ENCODE data around the gene A3GALT2.

Gene A3GALT2

GRCh38 chr1:33332881-33333280 is 12.0 kb upstream of the A3GALT2 start:
- H3K27ac ChIP-seq (ENCODE audit: low read depth, low read length): no peak overlapping the region
- no peak overlapping the region for H3K4me3 ChIP-seq (ENCODE audit: low read depth in 1 of 2, low read length in 2 of 2)
- no peaks in the 10 kb centered on the region for H3K9me3 ChIP-seq (ENCODE audit: control insufficient read depth in 1 of 2, low read length in 2 of 2)
- H3K4me1 ChIP-seq (ENCODE audit: control insufficient read depth in 1 of 2, insufficient read depth in 2 of 2, low read length in 2 of 2): peaks cover 17 to 34% of the 10 kb centered on the region in 2 donors
- no peaks in the 10 kb centered on the region for H3K27me3 ChIP-seq (ENCODE audit: control insufficient read depth in 1 of 2, insufficient read depth in 2 of 2, low read length in 2 of 2)
- H3K9ac ChIP-seq (ENCODE audit: low read depth in 1 of 2, low read length in 2 of 2): no peak overlapping the region
- H3K36me3 ChIP-seq (ENCODE audit: control insufficient read depth in 1 of 2, insufficient read depth in 2 of 2, low read length in 2 of 2): peaks cover 52 to 72% of the 10 kb centered on the region in 2 donors

DNA sequence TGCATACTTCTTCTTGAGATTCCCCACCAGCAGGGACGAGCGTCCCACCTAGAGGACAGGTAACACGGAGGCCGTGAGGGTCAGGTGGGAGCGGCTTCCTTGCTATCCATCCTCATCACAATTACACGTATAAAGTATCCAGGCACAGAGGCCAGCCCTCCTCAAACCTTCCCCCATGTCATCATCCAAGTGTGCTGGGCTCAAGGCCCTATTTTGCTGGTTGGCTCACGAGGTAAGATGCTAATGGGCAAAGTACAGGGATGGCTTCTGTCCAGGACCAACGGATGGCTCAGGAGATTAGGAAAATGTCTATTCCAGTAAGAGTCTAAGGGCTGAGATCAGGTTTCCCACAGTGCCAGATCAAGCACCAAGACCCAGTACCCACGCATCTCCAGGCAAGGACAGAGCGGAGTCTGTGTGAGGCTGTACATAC is 11.5 kb upstream of the A3GALT2 start:
- no peak overlapping the region for H3K4me3 ChIP-seq (ENCODE audit: low read depth in 1 of 2, low read length in 2 of 2)
- H3K36me3 ChIP-seq (ENCODE audit: control insufficient read depth in 1 of 2, insufficient read depth in 2 of 2, low read length in 2 of 2): peaks cover 55 to 77% of the 10 kb centered on the region in 2 donors
- no peak overlapping the region for H3K9ac ChIP-seq (ENCODE audit: low read depth in 1 of 2, low read length in 2 of 2)
- no peaks in the 10 kb centered on the region for H3K9me3 ChIP-seq (ENCODE audit: control insufficient read depth in 1 of 2, low read length in 2 of 2)
- H3K27me3 ChIP-seq (ENCODE audit: control insufficient read depth in 1 of 2, insufficient read depth in 2 of 2, low read length in 2 of 2): no peaks in the 10 kb centered on the region
- no peak overlapping the region for H3K27ac ChIP-seq (ENCODE audit: low read depth, low read length)
- peaks cover 12 to 31% of the 10 kb centered on the region in 2 donors for H3K4me1 ChIP-seq (ENCODE audit: control insufficient read depth in 1 of 2, insufficient read depth in 2 of 2, low read length in 2 of 2)

GRCh38 chr1:33331444-33332356 is 10.8 kb upstream of the A3GALT2 start:
- Histone ChIP-seq H3K9ac (ENCODE audit: low read depth in 1 of 2, low read length in 2 of 2) (no peak overlapping the region), H3K36me3 (ENCODE audit: control insufficient read depth in 1 of 2, insufficient read depth in 2 of 2, low read length in 2 of 2) (peaks cover 59 to 84% of the 10 kb centered on the region in 2 donors), H3K4me1 (ENCODE audit: control insufficient read depth in 1 of 2, insufficient read depth in 2 of 2, low read length in 2 of 2) (peaks cover 12 to 28% of the 10 kb centered on the region in 2 donors), H3K4me3 (ENCODE audit: low read depth in 1 of 2, low read length in 2 of 2) (no peak overlapping the region), H3K9me3 (ENCODE audit: control insufficient read depth in 1 of 2, low read length in 2 of 2) (no peaks in the 10 kb centered on the region), H3K27ac (ENCODE audit: low read depth, low read length) (no peak overlapping the region), H3K27me3 (ENCODE audit: control insufficient read depth in 1 of 2, insufficient read depth in 2 of 2, low read length in 2 of 2) (no peaks in the 10 kb centered on the region)

DNA sequence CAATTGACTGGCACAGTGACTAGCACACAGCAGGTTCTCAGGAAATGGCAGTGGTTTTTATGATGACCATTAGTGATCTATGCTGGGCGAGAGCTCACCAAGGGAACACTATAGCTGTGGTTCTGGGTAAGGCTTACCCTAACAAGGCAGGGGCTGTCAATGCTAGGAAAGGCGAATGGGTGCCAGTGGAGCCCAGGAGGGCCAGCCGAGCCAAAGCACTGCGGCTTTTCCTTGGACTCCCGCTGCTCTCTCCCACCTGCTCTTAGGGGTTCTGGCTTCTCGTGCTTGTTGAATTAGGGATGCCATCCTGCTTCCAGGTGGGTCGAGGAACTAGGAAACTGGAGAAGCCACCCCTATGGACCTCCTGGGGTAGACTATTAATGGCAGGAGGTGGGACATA is 10.0 kb upstream of the A3GALT2 start:
- no peak overlapping the region for H3K27ac ChIP-seq (ENCODE audit: low read depth, low read length)
- H3K27me3 ChIP-seq (ENCODE audit: control insufficient read depth in 1 of 2, insufficient read depth in 2 of 2, low read length in 2 of 2): no peaks in the 10 kb centered on the region
- H3K4me3 ChIP-seq (ENCODE audit: low read depth in 1 of 2, low read length in 2 of 2): no peak overlapping the region
- peaks cover 12 to 25% of the 10 kb centered on the region in 2 donors for H3K4me1 ChIP-seq (ENCODE audit: control insufficient read depth in 1 of 2, insufficient read depth in 2 of 2, low read length in 2 of 2)
- no peak overlapping the region for H3K9ac ChIP-seq (ENCODE audit: low read depth in 1 of 2, low read length in 2 of 2)
- no peaks in the 10 kb centered on the region for H3K9me3 ChIP-seq (ENCODE audit: control insufficient read depth in 1 of 2, low read length in 2 of 2)
- peaks cover 59 to 92% of the 10 kb centered on the region in 2 donors for H3K36me3 ChIP-seq (ENCODE audit: control insufficient read depth in 1 of 2, insufficient read depth in 2 of 2, low read length in 2 of 2)

DNA sequence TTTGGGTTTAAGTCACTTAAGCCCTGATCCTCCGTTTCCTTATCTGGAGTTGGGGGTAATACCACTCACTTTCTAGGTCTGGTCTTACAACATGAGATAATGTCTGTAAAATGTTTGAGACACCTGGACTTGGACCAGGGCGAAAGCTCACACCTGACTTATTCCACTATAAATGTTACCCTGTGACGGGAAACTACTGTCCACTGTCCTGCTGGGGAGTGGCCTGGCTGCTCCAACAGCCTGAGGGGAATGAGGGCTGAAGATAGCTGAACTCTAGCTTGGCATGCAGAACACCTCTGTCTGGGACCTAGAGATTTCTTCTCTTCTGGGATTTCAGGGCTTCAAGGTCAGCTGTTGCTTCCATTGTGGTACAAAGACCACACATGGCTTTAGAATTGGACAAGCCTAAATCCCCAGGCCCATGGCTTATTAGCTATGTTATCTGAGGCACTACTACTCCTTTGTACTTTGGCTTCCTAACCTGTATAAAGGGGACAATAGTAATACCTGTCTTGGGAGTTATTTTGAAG is 9.5 kb upstream of the A3GALT2 start:
- no peak overlapping the region for H3K27ac ChIP-seq (ENCODE audit: low read depth, low read length)
- no peak overlapping the region for H3K4me3 ChIP-seq (ENCODE audit: low read depth in 1 of 2, low read length in 2 of 2)
- H3K36me3 ChIP-seq (ENCODE audit: control insufficient read depth in 1 of 2, insufficient read depth in 2 of 2, low read length in 2 of 2): peaks cover 64 to 97% of the 10 kb centered on the region in 2 donors
- peaks cover 12 to 25% of the 10 kb centered on the region in 2 donors for H3K4me1 ChIP-seq (ENCODE audit: control insufficient read depth in 1 of 2, insufficient read depth in 2 of 2, low read length in 2 of 2)
- no peak overlapping the region for H3K9ac ChIP-seq (ENCODE audit: low read depth in 1 of 2, low read length in 2 of 2)
- no peaks in the 10 kb centered on the region for H3K9me3 ChIP-seq (ENCODE audit: control insufficient read depth in 1 of 2, low read length in 2 of 2)
- no peaks in the 10 kb centered on the region for H3K27me3 ChIP-seq (ENCODE audit: control insufficient read depth in 1 of 2, insufficient read depth in 2 of 2, low read length in 2 of 2)

GRCh38 chr1:33329600-33330305 is 8.9 kb upstream of the A3GALT2 start:
- H3K36me3 ChIP-seq (ENCODE audit: control insufficient read depth in 1 of 2, insufficient read depth in 2 of 2, low read length in 2 of 2): peaks cover 71 to 99% of the 10 kb centered on the region in 2 donors
- no peaks in the 10 kb centered on the region for H3K27me3 ChIP-seq (ENCODE audit: control insufficient read depth in 1 of 2, insufficient read depth in 2 of 2, low read length in 2 of 2)
- H3K4me3 ChIP-seq (ENCODE audit: low read depth in 1 of 2, low read length in 2 of 2): no peak overlapping the region
- no peak overlapping the region for H3K27ac ChIP-seq (ENCODE audit: low read depth, low read length)
- no peaks in the 10 kb centered on the region for H3K9me3 ChIP-seq (ENCODE audit: control insufficient read depth in 1 of 2, low read length in 2 of 2)
- no peak overlapping the region for H3K9ac ChIP-seq (ENCODE audit: low read depth in 1 of 2, low read length in 2 of 2)
- peaks cover 7 to 20% of the 10 kb centered on the region in 2 donors for H3K4me1 ChIP-seq (ENCODE audit: control insufficient read depth in 1 of 2, insufficient read depth in 2 of 2, low read length in 2 of 2)

DNA sequence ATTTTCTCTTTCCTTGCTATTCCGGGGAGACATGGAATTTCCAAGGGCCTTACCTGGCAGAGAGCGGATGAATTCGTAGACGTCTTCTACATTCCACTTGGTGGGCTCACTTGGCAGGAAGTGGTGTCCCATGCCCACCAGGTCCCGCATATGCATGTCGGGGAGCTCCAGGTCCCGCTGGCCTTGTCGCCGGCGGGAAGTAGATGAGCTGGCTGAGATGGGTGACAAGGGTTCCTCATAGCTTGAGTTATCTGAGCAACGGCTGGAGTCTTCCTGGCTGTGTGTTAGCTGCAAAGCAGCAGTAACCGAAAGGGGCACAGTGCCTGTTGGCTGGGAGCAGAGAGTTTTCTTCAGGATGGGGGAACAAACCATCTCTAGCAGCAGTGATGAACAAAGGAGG is 7.9 kb upstream of the A3GALT2 start:
- H3K4me1 ChIP-seq (ENCODE audit: control insufficient read depth in 1 of 2, insufficient read depth in 2 of 2, low read length in 2 of 2): peaks cover 0 to 13% of the 10 kb centered on the region in 2 donors
- no peak overlapping the region for H3K27ac ChIP-seq (ENCODE audit: low read depth, low read length)
- H3K4me3 ChIP-seq (ENCODE audit: low read depth in 1 of 2, low read length in 2 of 2): no peak overlapping the region
- no peaks in the 10 kb centered on the region for H3K27me3 ChIP-seq (ENCODE audit: control insufficient read depth in 1 of 2, insufficient read depth in 2 of 2, low read length in 2 of 2)
- no peak overlapping the region for H3K9ac ChIP-seq (ENCODE audit: low read depth in 1 of 2, low read length in 2 of 2)
- H3K36me3 ChIP-seq (ENCODE audit: control insufficient read depth in 1 of 2, insufficient read depth in 2 of 2, low read length in 2 of 2): peaks cover 74 to 99% of the 10 kb centered on the region in 2 donors
- no peaks in the 10 kb centered on the region for H3K9me3 ChIP-seq (ENCODE audit: control insufficient read depth in 1 of 2, low read length in 2 of 2)

GRCh38 chr1:33327587-33328325 is 6.9 kb upstream of the A3GALT2 start:
- H3K36me3 ChIP-seq (ENCODE audit: control insufficient read depth in 1 of 2, insufficient read depth in 2 of 2, low read length in 2 of 2): peaks cover 76 to 100% of the 10 kb centered on the region in 2 donors
- no peak overlapping the region for H3K4me3 ChIP-seq (ENCODE audit: low read depth in 1 of 2, low read length in 2 of 2)
- peaks cover 0 to 5% of the 10 kb centered on the region in 2 donors for H3K4me1 ChIP-seq (ENCODE audit: control insufficient read depth in 1 of 2, insufficient read depth in 2 of 2, low read length in 2 of 2)
- no peaks in the 10 kb centered on the region for H3K27me3 ChIP-seq (ENCODE audit: control insufficient read depth in 1 of 2, insufficient read depth in 2 of 2, low read length in 2 of 2)
- no peak overlapping the region for H3K9ac ChIP-seq (ENCODE audit: low read depth in 1 of 2, low read length in 2 of 2)
- no peak overlapping the region for H3K27ac ChIP-seq (ENCODE audit: low read depth, low read length)
- no peaks in the 10 kb centered on the region for H3K9me3 ChIP-seq (ENCODE audit: control insufficient read depth in 1 of 2, low read length in 2 of 2)

- H3K9ac ChIP-seq (ENCODE audit: low read depth in 1 of 2, low read length in 2 of 2): no peak overlapping the region
- H3K27ac ChIP-seq (ENCODE audit: low read depth, low read length): no peak overlapping the region
- H3K4me3 ChIP-seq (ENCODE audit: low read depth in 1 of 2, low read length in 2 of 2): no peak overlapping the region
- H3K27me3 ChIP-seq (ENCODE audit: control insufficient read depth in 1 of 2, insufficient read depth in 2 of 2, low read length in 2 of 2): no peaks in the 10 kb centered on the region
- peaks cover 0 to 5% of the 10 kb centered on the region in 2 donors for H3K4me1 ChIP-seq (ENCODE audit: control insufficient read depth in 1 of 2, insufficient read depth in 2 of 2, low read length in 2 of 2)
- peaks cover 70 to 93% of the 10 kb centered on the region in 2 donors for H3K36me3 ChIP-seq (ENCODE audit: control insufficient read depth in 1 of 2, insufficient read depth in 2 of 2, low read length in 2 of 2)
- H3K9me3 ChIP-seq (ENCODE audit: control insufficient read depth in 1 of 2, low read length in 2 of 2): no peaks in the 10 kb centered on the region
These were observed 5.9 kb upstream of the A3GALT2 start for GRCh38 chr1:33326785-33327184.
